IPS-18c (cell line): Measurements from ENCODE around the gene GSDME.

Source experiments
- H3K4me3 ChIP-seq: 2 replicates; pipeline ENCODE4 v1.7.0; 2013; ENCODE audit warnings: low read depth, mild to moderate bottlenecking, low read length, moderate library complexity; ENCODE audit not compliant: insufficient read depth
- H3K9me3 ChIP-seq: one replicate; pipeline ENCODE4 v1.6.1; 2013; ENCODE audit warnings: mild to moderate bottlenecking, low read length, moderate library complexity; ENCODE audit not compliant: control insufficient read depth, insufficient read depth

GSDME gene

DNA sequence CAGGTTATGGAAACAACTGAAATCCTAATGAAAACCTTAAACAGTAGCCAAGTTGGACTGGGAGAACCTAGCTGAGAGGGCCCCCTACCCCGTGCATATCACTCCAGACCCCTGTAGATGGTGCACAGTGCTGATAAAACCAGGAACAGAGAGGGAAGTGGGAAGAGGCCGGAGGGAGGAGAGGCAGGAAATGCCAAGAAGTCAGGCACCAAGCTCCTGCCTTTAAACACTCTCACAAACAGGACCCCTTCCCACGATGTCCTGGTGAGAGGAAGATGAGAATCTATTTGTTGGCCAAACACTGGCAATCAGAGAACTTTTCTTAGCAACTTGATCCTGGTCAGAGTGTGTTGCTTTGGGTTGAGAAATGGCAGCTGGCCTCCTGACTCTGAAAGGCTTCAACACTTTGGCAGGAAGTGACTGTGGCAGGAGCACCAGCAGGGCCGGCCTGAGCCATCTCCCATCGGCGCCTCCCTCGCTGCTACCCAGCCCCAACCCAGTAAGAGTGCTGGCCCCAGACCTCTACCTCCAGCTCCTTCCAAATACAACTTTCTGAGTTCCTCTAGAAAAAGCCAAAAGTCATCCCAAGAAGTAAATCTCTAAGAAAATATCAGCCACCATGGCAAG, 39.5 kb downstream of the GSDME start:
- Histone ChIP-seq H3K9me3 (peaks cover 2% of the 10 kb centered on the region), H3K4me3 (no peak overlapping the region)

GRCh38 chr7:24717247-24717622, 40.0 kb downstream of the GSDME start:
- peaks cover 2% of the 10 kb centered on the region for H3K9me3 ChIP-seq
- H3K4me3 ChIP-seq, result no peak overlapping the region

DNA sequence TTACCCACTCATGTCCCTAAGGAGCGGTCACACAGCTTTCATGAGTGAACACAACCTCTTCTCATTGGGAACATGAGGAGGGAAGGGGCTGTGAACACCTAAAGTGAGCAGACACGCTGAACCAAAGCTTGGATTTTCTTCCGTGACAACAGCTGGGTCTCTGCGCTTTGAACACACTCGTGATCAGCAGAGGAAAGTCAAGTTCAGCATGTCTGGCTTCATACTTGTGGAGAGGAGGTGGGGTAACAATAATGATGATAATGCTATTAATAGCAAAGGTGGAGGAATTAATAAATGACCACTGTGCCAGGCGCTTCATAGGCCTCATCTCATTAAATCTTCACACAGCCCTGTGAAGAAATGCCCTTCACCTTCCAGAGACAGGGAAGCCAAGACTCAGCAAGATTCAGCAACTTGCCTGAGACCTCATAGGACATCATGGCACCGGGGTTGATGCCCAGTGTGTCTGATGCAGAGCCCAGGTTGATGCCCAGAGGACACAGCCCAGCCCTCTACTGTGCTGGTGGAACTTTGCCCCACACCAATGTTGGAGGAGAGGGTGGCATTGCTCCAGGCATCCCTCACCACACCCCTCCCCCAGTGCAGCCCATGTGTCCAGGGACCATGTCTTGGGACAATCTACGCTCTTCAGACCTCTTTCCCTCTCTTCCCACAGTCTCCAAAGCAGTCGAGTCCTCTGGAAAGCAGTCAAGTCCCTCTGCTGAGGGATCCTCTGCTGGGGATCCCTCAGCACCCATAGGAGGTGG, 40.6 kb downstream of the GSDME start:
- Histone ChIP-seq H3K4me3 (no peak overlapping the region), H3K9me3 (peaks cover 2% of the 10 kb centered on the region)

DNA sequence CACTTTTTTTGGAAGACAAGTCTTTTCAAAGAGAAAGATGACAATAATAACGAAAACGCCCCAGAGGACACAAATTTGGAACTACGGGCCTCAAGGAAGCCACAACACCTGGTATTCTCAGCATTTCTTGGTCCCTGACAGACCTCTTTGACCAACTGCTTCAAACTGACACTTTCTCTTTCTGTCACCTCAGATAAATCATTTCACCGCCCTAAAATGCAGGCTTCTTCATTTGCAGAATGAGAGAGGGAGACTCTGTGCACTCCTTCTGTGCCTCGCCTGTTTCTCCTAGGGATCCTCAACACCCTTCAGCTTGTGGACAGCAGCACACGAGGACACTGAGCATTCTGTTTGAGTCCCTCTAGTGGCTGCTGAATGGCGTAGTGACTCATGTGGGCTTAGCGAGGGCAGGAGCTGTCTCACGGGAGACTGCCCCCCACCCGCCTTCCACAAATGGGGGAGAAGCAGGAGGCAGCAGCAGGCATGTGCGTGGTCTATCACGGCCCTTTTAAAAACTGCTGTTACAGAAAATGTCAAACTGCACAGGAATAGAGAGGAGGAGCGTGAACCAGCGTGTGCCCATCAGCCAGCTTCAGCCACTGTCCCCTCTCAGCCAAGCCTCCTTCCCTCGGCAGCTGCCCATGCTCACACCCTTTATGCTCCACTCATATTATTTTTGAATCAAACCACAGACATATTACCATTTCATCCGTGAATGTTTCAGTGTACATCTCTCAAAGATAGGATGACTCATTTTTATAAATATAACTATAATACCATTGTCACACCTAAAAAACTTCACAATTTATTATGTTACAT, 41.4 kb downstream of the GSDME start:
- H3K4me3 ChIP-seq, result no peak overlapping the region
- peaks cover 2% of the 10 kb centered on the region for H3K9me3 ChIP-seq

DNA sequence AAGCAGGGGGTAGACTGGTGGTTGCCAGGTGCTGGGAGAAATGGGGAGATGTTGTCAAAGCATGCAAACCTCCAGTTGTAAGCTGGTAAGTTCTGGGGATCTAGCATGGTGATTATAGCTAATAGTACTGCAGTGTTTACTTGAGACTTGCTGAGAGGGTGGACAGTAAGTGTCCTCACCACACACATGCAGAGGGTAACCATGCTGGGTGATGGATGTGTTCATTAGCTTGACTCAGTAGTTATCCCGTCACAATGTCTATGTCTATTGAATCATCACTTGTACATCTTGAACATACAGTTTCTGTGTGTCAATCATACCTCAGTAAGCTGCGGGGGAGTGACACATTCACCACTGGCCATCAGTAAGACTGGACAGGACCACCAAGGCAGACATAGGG, 42.1 kb downstream of the GSDME start:
- no peak overlapping the region for H3K4me3 ChIP-seq

DNA sequence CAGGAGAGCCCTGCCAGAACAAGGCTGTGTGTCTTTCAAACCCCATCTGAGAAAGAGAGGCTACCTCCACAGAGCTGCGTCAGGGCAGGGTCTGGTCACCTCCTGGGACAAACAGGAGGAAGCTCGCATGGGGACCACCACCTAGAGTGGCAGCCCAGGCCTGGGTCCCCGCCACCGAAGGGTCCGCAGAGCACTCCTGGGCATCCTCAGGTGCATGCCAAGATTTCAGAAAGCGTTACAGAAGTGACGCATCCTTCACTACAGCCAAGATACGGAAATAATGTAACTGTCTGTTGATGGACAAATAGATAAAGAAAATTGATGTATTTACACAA, 42.6 kb downstream of the GSDME start:
- Histone ChIP-seq H3K4me3 (no peak overlapping the region), H3K9me3 (peaks cover 2% of the 10 kb centered on the region)

More for the DNA sequence above, 42.1 kb downstream of the GSDME start:
- peaks cover 2% of the 10 kb centered on the region for H3K9me3 ChIP-seq

GRCh38 chr7:24713850-24714675, 43.2 kb downstream of the GSDME start:
- no peak overlapping the region for H3K4me3 ChIP-seq

DNA sequence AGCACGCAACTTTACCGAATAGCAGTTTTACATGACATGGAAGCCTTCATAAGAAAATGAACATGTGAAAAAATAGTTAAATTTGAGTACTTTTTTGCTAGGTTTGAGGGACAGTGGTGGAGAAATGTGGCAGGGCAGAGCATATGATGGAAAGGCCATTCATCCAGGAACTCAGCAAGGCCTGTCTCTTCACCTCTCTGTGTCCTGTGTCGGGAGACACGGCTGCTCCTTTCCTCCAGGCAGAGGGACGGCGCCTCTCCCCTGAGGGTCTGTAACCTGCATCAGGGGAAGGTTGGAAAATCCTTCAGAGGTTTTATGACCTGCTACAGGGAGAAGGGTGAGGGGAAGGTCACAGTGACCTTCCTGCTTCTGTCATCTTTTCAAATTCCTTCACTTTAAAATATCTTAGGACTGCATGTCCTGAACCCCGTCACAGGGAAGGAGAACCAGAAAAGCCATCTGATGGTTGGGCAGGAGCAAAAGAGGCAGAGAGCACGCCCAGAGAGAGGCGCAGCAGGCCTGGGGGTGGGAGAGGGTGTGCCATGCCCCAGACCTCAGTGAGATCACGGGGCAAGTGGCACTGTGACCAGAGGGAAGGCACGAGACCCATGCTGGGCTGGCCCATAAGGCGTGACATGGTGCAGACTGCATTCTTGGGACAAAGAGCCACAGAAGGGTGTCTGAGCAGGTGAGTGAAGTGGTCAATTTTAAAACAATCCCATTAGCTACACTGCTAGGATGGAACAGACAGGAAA, 44.0 kb downstream of the GSDME start:
- Histone ChIP-seq H3K4me3 (no peak overlapping the region), H3K9me3 (peaks cover 2% of the 10 kb centered on the region)

More at GRCh38 chr7:24713850-24714675, 43.2 kb downstream of the GSDME start:
- H3K9me3 ChIP-seq, result peaks cover 2% of the 10 kb centered on the region

DNA sequence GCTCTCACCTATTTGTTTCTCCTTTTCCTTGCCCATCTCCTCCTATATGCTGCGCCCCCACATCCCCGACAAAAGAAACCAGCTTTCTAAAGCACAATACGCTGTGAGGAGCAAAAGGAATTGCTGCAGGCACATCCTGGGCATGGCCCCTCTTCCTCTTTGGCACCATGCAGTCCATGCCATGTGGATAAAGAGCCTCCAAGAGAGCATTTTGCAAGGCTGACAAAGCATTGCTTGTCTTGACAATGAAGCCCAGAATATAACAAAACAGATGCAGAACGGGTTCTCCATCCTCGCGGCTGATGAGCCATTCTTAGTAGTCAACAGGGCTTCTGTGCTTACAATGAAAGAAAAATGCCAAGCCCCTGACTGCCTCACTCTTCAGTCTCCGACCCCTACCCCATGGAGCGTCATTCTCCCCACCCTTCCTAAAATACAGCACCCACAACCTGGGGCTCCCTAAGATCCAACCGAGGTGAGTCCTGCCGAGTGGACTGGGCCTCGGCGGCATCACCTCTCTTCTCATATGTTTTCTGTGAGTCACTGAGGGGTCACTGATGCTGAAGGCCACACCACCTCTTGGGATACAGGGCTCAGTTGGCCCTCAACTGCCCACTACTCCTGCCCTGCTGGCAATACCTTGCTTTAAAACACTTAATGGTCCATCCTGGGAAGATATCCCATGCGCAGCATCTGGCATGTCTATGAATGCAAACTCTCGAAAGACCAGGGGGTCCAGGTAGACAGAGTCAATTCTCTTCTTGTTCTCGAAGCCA, 47.5 kb downstream of the GSDME start:
- Histone ChIP-seq H3K9me3 (peaks cover 2% of the 10 kb centered on the region), H3K4me3 (no peak overlapping the region)

DNA sequence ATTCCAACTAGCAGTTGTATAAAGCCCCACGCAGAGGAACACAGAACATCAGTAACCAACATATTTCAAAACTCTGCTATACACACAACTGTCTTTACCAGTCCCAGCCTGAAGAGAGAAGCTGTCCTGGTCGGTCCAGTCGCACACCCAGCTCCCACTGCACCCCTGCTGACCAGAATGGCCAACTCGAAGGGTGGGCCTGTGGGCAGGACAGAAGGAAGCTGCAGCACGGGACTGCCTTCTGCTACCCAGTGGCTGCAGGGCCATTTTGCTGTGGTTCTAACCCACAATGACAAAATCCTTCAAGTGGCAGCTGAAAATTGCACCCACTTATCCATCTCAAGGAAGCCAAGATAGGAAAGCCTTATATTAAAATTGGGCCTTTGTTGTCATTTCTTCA, 48.2 kb downstream of the GSDME start:
- Histone ChIP-seq H3K9me3 (peaks cover 2% of the 10 kb centered on the region), H3K4me3 (no peak overlapping the region)

- no peaks in the 10 kb centered on the region for H3K9me3 ChIP-seq
- no peak overlapping the region for H3K4me3 ChIP-seq
These were observed 49.2 kb downstream of the GSDME start for GRCh38 chr7:24707988-24708615.

GRCh38 chr7:24706211-24707170, 50.8 kb downstream of the GSDME start:
- H3K9me3 ChIP-seq, result no peaks in the 10 kb centered on the region
- H3K4me3 ChIP-seq, result no peak overlapping the region

DNA sequence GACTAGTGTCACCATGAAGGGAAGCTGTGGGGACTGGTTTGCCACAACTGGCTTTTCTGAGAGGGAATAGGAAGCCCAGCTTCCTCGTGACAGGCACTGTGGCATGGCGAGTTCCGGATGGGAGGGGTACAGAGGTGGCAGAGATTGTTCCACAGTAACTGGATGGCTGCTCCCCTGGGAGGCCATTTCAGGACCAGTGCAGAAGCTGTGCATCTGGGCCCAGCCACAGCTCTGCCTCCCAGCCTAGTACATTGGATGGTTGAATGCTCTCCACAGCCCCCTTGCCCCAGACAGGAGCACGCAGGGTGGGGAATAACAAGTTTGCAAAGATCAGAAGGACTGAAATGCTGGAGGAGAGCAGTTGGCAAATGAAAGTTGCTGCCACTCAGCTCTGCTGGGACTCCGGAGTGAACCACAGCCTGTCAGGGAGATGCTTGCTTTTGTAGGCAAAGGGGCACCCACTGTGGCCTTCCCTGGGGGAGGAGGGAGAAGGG, 51.8 kb downstream of the GSDME start:
- Histone ChIP-seq H3K4me3 (no peak overlapping the region), H3K9me3 (no peaks in the 10 kb centered on the region)

- Histone ChIP-seq H3K4me3 (no peak overlapping the region), H3K9me3 (no peaks in the 10 kb centered on the region)
These were observed 53.0 kb downstream of the GSDME start for GRCh38 chr7:24704311-24704710.
